ENCODE measurements around the gene PSMG3.

The PSMG3 gene

GRCh38 chr7:1557006-1557405 lies 12.8 kb downstream of the PSMG3 start:
- DNase-seq: no peak

DNA sequence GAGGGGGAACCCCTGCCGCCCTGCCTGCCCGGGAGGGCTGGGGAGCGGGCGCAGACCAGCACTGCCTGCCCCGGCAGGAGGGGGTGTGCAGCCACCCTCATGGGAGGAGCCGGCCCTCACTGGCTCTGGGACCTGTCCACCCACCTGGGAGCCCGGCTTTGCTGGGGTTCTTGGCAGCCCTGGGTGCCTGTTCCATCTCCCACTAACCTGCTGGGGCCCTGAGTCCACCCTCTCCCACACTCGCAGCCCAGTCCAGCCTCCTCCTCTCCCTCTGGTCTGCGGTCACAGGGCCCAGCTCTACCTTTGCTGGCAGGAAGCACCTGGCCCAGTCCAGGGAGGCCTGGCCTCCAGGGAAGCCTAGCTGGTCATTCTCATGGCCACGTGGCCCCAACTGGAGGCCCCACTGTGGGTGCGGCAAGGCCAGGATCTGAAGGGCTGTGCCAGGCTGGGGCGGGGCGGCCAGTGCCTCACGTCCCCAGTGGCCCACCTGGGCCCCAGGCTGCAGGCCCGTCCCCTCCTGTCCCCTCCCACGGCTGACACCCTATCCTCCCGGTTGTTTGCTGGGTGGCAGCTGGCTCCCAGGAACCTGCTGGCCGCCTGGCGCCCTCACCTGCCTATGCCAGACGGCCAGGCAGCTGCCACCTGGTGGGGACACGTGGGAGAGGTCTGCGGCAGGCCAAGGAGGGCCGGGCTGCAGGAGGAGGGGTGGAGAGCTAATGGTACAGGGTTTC lies 13.9 kb downstream of the PSMG3 start, which contains the start of gene TMEM184A:
TMEM184A (minus strand) TSS at position 393 of the 731 bp plus-strand sequence. CDS start 721 bp downstream, outside the sequence.
- no peak for DNase-seq

DNA sequence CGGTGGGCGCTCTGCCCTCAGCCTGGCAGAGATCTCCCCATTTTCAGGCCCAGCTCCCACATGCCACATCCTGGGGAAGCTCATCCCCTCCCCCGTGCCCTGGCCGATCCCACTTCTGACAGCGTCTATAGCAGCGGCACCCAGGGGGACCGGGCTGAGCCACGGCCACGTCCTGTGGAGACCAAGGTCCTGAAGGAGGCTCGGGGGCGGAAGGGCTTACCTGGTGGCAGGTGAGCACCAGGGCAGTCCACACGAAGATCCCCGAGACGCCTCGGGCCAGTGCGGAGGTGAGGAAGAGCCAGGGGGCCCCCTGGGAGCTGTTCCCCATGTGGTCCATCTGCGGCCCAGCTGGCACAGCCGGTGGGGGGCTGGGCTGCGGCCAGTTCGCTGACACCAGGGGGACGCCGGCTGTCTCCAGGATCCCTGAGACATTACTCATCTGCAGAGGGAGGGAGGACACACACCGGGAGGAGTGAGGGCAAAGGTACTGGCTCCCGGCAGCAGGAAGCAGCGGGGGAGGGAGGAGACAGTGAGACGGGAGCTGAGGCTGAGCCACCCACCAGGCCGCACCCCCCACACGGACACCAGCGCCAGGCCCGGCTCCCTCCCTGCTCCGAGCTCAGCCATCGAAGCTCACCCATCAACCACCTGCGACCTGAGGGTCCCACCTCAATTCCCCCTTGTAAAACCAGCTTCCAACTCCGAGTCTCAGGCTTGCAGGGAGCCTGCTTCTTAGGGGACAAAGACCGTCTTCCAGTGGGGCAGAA lies 14.6 kb downstream of the PSMG3 start:
- no peak for DNase-seq

GRCh38 chr7:1554333-1555045 lies 15.3 kb downstream of the PSMG3 start:
- DNase-seq: no peak

- DNase-seq: no peak
Observed at GRCh38 chr7:1553512-1554210, 16.2 kb downstream of the PSMG3 start.

- no peak for DNase-seq
Observed at GRCh38 chr7:1552200-1552599, 17.6 kb downstream of the PSMG3 start.

- no peak for DNase-seq
Observed at GRCh38 chr7:1550846-1551155, 19.0 kb downstream of the PSMG3 start.

DNA sequence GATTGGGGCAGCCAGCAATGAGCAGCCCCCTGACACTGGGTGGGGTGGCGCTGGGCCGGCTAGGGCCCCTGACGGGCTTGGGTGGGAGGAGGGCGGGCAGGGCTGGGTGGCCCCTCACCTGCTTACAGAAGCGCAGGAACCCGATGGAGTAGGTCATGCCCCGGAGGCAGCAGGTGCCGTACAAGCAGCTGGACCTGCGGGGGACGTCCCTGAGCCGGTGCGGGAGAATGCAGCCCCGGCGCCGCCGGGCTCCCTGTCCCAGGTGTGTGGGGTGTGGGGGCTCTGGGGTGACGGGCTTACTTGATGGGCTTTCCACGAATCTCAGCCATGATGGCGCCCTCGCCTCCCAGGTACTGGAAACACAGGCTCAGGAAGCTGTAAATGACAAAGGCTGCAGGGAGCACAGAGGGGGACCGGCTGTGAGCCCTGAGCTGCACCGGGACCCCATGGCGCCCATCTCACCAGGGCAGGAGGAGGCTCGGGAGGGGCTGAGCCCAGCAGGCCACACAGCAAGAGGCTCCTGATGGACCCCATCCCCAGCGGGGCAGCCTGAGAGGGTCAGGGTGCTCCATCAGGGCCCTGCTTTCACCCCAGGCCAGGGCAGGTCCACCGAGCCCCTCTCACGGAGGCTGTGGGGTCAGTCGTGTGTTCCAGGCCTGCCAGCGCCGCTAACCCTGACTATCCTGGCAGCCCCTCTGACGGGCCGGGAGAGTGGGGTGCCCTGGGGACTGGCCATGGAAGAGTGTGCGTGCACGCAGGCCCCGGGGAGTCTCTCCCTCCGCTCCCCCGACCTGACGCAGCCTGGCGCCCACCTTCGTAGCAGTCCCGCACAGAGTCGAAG lies 19.6 kb downstream of the PSMG3 start:
- DNase-seq: no peak

DNA sequence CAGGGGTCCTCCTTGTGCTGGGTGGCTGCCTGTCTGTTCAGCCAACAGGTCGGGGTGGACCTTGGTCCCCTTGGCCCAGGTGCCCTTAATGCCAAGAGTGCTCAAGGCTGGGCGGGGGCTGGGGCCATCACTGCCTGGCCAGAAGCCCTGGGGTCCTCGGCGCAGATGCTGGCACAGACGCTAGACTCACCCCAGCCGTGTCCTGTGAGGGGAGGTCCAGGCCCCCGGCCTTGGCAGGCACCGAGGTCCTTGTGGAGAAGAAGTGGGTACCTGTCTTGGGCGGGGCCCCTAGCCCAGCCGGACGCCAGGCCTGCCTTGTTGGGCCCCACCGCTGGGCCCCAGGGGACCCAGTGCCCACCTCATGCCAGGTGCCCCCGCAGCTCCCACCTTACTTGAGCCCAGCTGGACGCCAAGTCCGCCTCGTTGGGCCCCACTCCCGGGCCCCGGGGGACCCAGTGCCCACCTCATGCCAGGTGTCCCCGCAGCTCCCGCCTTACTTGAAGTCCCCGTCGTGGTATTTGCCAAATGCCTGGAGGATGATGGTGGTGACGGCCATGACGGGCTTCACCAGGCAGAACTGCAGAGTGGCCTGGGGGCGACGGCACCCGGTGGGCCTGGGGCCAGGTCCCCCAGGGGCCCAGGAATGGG lies 20.4 kb downstream of the PSMG3 start:
- DNase-seq: no peak

- no peak for DNase-seq
Observed at GRCh38 chr7:1548944-1549343, 20.9 kb downstream of the PSMG3 start.

DNA sequence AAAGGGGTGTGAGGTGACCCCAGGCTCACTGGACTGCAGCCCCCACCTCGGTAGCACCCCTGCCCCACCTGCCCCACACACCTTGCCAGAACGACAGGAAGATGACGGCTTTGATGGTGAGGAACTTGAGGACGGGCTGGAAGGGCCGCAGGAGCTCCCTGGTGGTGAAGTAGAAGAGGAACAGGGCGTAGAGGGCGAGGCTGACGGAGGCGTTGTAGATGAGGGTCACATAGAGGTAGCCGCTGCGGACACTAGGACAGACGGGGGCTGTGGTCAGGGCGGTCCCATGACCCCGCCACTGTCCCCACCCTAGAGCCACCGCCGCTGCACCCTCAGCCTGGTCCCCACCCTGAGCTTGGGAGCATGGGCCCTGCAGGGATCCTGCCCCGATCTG lies 21.4 kb downstream of the PSMG3 start:
- no peak for DNase-seq

DNA sequence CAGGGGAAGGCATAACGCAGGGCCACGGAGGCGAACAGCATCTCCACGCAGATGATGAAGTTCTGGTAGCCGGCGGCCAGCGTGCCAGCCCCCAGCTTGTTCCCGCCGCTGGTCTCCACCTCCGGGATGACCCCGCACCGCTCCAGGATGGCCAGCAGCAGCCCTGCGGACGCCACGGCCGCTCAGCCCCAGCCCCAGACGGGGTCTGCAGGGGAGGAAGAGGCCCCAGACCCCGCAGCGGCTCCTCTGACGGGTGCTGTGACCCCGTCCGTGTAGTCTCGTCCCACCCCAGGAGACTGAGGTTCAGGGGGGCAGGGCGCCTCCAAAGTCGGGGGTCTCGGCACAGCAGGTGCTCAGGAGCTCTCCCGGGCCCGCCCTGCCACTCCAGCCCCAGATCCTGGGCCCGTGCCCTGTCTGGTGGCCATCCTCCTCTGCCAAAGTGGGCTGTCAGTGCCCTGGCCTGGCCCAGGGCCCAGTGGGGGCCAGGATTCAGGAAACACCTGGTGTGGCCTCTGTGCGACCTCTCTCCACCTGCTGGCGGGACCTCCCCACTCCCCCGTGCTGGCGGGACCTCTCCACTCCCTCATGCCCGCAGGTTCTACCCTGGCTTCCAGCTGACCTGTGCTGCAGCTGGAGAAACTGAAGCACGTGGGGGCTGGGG lies 21.9 kb downstream of the PSMG3 start:
- DNase-seq: no peak

DNA sequence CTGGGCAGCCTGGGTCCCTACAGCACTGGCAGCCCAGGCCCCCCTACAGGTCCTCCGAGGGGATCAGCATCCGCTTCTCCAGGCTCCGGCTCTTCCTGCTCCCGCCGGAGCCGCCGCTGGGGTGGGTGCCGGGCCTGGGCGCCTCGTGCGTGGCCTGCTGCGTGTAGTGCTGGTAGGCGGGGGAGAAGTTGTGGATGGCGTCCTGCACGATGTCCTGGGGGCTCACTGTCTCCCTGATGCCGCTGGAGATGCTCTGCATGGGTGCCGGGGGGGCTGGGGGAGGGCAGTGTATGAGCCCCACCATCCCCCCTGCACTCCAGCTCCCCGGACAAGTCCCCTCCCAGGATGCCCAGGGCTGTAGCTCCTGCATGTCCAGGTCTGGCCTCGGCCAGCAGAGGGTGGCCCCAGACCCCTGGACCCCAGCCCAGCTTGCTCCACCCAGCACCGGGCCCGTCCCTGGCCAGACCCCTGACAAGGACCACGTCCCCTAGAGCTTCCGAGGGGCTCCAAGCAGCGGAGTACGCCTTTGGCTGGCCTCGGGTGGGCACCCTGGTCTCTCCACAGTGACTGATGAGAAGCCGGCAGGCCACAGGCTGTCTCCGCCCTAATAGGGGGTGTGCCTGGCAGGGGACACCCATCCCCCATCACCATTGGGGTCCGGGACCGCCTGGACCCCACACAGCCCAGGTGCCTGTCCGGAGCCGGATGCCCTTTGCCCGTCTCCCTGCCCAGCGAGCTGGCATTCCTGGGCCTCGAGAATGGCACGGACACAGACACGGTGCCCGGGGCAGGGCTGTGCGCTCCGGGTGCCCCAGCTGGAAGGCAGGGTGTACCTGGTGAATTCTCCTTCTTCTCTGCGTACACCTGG lies 22.7 kb downstream of the PSMG3 start:
- DNase-seq: no peak

DNA sequence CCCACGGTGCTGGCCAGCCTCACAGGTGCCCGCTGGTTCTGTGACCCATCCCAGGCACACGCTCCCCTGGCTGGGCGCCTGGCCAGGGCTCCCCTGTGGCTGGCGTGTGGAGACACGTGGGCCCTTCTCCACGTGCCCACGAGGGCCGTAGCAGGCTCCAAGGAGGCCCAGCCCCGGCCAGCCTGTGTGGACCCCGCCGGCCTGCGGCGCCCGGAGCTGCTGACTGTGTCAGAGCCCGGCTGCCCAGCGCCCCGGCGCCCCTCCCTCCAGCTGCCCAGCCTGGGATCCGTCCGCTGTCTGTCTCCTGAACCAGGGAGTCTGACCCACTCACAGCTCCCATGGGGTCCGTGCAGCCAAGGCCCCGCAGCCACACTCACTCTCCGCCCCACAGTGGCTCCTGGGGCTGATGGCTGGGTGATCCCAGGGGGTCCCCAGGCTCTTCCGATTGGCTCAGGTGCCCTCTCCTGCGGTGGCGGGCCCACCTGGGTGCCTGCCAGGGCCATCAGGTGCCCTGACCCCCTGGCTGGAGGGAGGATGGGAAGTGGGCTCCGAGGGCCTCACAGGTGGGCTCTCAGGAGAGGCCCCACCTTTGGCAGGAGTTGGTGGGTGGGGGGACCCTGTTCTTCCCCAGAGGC lies 23.4 kb downstream of the PSMG3 start:
- no peak for DNase-seq

GRCh38 chr7:1545417-1546246 lies 24.2 kb downstream of the PSMG3 start:
- DNase-seq: no peak

DNA sequence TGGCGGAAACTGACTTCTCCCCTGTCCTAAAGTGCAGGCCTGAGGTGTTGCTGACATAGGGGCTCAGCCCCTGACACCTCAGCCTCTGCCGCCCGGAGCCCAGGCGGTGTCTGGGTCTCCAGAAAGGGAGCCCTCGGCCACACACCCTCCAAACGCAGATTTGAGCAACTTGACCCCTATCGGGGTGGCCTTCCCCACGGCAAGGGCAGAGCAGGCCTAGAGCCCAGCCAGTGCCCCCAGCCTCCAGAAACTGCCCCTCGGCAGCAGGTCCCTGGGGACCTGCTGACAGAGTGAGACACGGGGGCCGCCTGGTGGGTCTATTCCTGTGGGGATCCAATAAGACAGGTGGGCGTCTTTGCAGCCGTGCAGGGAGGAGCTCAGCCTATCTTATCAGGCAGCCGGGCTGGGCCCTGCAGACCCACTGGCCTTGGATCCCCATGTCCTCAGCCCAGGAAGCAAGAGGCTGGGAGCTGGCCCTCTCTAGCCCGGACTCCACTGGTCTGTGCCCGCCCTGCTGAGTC lies 24.9 kb downstream of the PSMG3 start:
- DNase-seq: no peak

GRCh38 chr7:1544178-1544895 lies 25.5 kb downstream of the PSMG3 start:
- no peak for DNase-seq

GRCh38 chr7:1543826-1544177 lies 26.0 kb downstream of the PSMG3 start:
- no peak for DNase-seq
